ENCODE data around the gene FGF7. TPM values are rescaled to one million over a fixed set of nuclear protein-coding genes. Genes with fewer than 3 reads are reported as not detected.
A peak's percentile ranks its signal among the peaks of the same experiment; 100 is the strongest.

Gene FGF7
- total RNA-seq, 1 experiment from 2014 or later, result not detected

DNA sequence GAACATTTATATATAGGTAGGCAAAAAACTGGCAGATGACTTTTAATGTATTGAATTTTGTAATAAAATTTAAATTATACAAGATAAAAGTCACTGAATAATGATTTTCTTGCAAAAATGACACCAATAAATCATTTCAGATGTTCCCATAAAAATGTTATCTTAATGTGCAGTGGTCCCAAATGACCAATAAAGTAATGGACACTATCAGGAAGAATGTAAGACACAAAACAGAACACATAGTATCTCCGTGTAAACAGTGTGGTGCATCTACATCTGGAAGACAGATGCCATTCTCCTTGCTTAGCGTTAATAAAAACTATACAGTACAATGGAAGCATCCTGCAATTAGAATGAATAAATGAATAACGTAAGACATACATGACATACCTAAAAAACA, 41.5 kb downstream of the FGF7 start:
- no peak overlapping the region for H3K9ac ChIP-seq (ENCODE audit: low read length)
- no peaks in the 10 kb centered on the region for H3K9me3 ChIP-seq (ENCODE audit: low read length)
- no peak for DNase-seq
- H3K4me3 ChIP-seq (ENCODE audit: low read length), result no peak overlapping the region
- no TSS peak for BruUV-seq (replicated peaks)
- H3K79me2 ChIP-seq (ENCODE audit: low read length), result no peaks in the 10 kb centered on the region
- no peaks in the 10 kb centered on the region for H4K20me1 ChIP-seq (ENCODE audit: low read length)
- H3K36me3 ChIP-seq (ENCODE audit: low read depth, low read length), result no peaks in the 10 kb centered on the region
- H3K4me1 ChIP-seq (ENCODE audit: insufficient read depth, low read length), result peaks cover 12% of the 10 kb centered on the region; the same call in 1 of the 2 replicates
- ChIA-PET CTCF (no interaction called here), POLR2A (ENCODE audit: unreplicated experiment) (no interaction called here)
- no peak for ATAC-seq
- no peak overlapping the region for H3K4me2 ChIP-seq (ENCODE audit: low read length)
- H2AFZ ChIP-seq (ENCODE audit: low read length), result no peak overlapping the region
- TF ChIP-seq EZH2phosphoT487 (IDR thresholded peaks at IDR 0.05; ENCODE audit: borderline replicate concordance, low read length) (no peak), EZH2 (IDR thresholded peaks at IDR 0.05; ENCODE audit: low read length, unreplicated experiment) (no peak)
- TF ChIP-seq, protein P1, sequence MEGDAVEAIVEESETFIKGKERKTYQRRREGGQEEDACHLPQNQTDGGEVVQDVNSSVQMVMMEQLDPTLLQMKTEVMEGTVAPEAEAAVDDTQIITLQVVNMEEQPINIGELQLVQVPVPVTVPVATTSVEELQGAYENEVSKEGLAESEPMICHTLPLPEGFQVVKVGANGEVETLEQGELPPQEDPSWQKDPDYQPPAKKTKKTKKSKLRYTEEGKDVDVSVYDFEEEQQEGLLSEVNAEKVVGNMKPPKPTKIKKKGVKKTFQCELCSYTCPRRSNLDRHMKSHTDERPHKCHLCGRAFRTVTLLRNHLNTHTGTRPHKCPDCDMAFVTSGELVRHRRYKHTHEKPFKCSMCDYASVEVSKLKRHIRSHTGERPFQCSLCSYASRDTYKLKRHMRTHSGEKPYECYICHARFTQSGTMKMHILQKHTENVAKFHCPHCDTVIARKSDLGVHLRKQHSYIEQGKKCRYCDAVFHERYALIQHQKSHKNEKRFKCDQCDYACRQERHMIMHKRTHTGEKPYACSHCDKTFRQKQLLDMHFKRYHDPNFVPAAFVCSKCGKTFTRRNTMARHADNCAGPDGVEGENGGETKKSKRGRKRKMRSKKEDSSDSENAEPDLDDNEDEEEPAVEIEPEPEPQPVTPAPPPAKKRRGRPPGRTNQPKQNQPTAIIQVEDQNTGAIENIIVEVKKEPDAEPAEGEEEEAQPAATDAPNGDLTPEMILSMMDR (conservative IDR thresholded peaks at IDR 0.05; ENCODE audit: low read depth, low read length), result no peak
- no peak overlapping the region for H3K27ac ChIP-seq (ENCODE audit: low read length)
- H3K9me2 ChIP-seq (replicated peaks; ENCODE audit: low read length), result no peaks in the 10 kb centered on the region
- no peaks in the 10 kb centered on the region for H3F3A ChIP-seq (ENCODE audit: low read length, unreplicated experiment)
- intact Hi-C loops (cut with micrococcal nuclease), result no loop called here
- no peaks in the 10 kb centered on the region for H3K27me3 ChIP-seq (ENCODE audit: low read length)

DNA sequence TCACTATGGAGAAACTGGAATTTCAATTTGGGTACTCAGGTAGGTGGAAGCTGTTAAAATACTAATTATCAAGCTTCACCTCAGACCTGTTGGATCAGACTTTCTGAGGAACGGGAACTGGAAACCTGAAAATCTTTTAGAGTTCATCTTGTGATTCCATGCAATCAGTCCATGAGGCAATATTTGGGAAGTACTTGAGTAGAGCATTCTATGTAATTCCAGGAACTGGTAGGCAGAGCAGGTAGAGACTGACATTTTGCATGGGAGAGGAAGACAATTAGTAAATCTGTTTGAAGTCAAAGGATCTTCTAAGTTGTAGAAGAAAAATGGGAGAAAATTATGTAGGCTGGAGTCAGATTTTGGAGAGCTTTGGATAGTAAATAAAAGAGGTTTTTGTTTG, 43.1 kb downstream of the FGF7 start:
- H3K4me3 ChIP-seq (ENCODE audit: low read length), result no peak overlapping the region
- ChIA-PET POLR2A (ENCODE audit: unreplicated experiment) (no interaction called here), CTCF (no interaction called here)
- H3K27me3 ChIP-seq (ENCODE audit: low read length), result no peaks in the 10 kb centered on the region
- TF ChIP-seq EZH2phosphoT487 (IDR thresholded peaks at IDR 0.05; ENCODE audit: borderline replicate concordance, low read length) (no peak), EZH2 (IDR thresholded peaks at IDR 0.05; ENCODE audit: low read length, unreplicated experiment) (no peak)
- TF ChIP-seq, protein P1 (conservative IDR thresholded peaks at IDR 0.05; ENCODE audit: low read depth, low read length), result no peak
- BruUV-seq (replicated peaks), result no TSS peak
- H3K27ac ChIP-seq (ENCODE audit: low read length), result no peak overlapping the region
- peaks cover 12% of the 10 kb centered on the region; the same call in 1 of the 2 replicates for H3K4me1 ChIP-seq (ENCODE audit: insufficient read depth, low read length)
- no peak overlapping the region for H3K4me2 ChIP-seq (ENCODE audit: low read length)
- H4K20me1 ChIP-seq (ENCODE audit: low read length), result no peaks in the 10 kb centered on the region
- DNase-seq (no peak), ATAC-seq (no peak)
- no peak overlapping the region for H3K9ac ChIP-seq (ENCODE audit: low read length)
- H3F3A ChIP-seq (ENCODE audit: low read length, unreplicated experiment), result no peaks in the 10 kb centered on the region
- no peaks in the 10 kb centered on the region for H3K9me3 ChIP-seq (ENCODE audit: low read length)
- H3K79me2 ChIP-seq (ENCODE audit: low read length), result no peaks in the 10 kb centered on the region
- no peak overlapping the region for H2AFZ ChIP-seq (ENCODE audit: low read length)
- intact Hi-C loops (cut with micrococcal nuclease), result no loop called here
- no peaks in the 10 kb centered on the region for H3K9me2 ChIP-seq (replicated peaks; ENCODE audit: low read length)
- H3K36me3 ChIP-seq (ENCODE audit: low read depth, low read length), result no peaks in the 10 kb centered on the region

DNA sequence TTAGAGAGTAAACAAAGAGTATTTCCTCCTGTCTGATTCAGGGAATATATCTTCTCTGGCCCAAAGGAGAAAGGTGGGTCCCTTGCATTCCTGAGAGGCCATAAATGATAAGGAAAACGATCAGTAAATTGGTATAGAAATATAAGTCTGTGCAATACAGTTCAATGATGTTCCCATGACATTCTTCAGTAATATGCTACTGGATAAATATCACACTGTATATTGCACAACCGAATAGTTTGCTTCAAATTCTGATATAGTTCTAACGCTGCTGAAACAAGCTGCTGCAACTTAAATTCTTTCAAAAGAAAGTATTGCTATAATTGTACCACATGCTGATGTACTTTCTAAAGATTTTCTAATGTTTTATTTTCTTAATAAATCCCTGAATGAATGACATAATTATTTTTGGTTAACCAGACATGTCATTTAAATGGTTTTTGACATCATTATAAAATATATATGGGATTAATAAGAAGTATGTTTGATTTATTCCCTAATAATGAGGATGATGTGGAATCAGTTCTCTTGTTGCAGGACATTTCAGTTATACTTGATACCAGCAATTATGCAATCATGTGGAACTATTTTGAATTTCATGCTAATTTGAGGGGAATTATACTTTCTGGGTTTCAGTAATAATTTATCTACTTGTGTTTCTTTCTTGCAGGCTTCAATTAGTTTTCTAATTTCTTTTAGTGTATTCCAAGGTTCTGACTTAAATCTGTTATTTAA, 44.9 kb downstream of the FGF7 start:
- Histone ChIP-seq H3K36me3 (ENCODE audit: low read depth, low read length) (no peaks in the 10 kb centered on the region), H3K4me3 (ENCODE audit: low read length) (no peak overlapping the region; the same call in 1 of the 2 replicates), H3K27me3 (ENCODE audit: low read length) (no peaks in the 10 kb centered on the region), H2AFZ (ENCODE audit: low read length) (0 out of 2 replicates have a peak overlapping the region, but pooled peaks have one; percentile 31), H3K9me2 (replicated peaks; ENCODE audit: low read length) (no peaks in the 10 kb centered on the region), H3F3A (ENCODE audit: low read length, unreplicated experiment) (no peaks in the 10 kb centered on the region), H3K4me2 (ENCODE audit: low read length) (peak overlapping the region; percentile 43), H3K27ac (ENCODE audit: low read length) (0 out of 2 replicates have a peak overlapping the region, but pooled peaks have one; percentile 4), H4K20me1 (ENCODE audit: low read length) (no peaks in the 10 kb centered on the region), H3K4me1 (ENCODE audit: insufficient read depth, low read length) (peaks cover 12% of the 10 kb centered on the region; the same call in 1 of the 2 replicates), H3K9ac (ENCODE audit: low read length) (no peak overlapping the region), H3K79me2 (ENCODE audit: low read length) (no peaks in the 10 kb centered on the region), H3K9me3 (ENCODE audit: low read length) (no peaks in the 10 kb centered on the region)
- CTCF ChIA-PET, result no interaction called here
- intact Hi-C loops (cut with micrococcal nuclease), result no loop called here
- POLR2A ChIA-PET (ENCODE audit: unreplicated experiment), result no interaction called here
- ATAC-seq (no peak), DNase-seq (no peak)
- BruUV-seq (replicated peaks), result no TSS peak
- TF ChIP-seq, protein P1 (conservative IDR thresholded peaks at IDR 0.05; ENCODE audit: low read depth, low read length), result no peak
- TF ChIP-seq EZH2phosphoT487 (IDR thresholded peaks at IDR 0.05; ENCODE audit: borderline replicate concordance, low read length) (no peak), EZH2 (IDR thresholded peaks at IDR 0.05; ENCODE audit: low read length, unreplicated experiment) (no peak)
